SH-SY5Y (cell line): Measurements from ENCODE around the gene MSI2.

Experiments used
- GATA2 ChIP-seq: IDR thresholded peaks from 2 replicates; pipeline ENCODE4 v1.6.1; 2011; ENCODE audit warnings: mild to moderate bottlenecking, low read depth, low read length
- GATA3 ChIP-seq: IDR thresholded peaks from 2 replicates; pipeline ENCODE4 v1.6.1; 2011; ENCODE audit warnings: low read depth, mild to moderate bottlenecking, low read length, moderate library complexity

GRCh38 chr17:57511475-57512123, 255.3 kb downstream of the MSI2 start:
- TF ChIP-seq GATA2 (no peak), GATA3 (no peak)
